ENCODE measurements around the gene VPS11.
A peak's percentile ranks its signal among the peaks of the same experiment; 100 is the strongest.

Gene VPS11

DNA sequence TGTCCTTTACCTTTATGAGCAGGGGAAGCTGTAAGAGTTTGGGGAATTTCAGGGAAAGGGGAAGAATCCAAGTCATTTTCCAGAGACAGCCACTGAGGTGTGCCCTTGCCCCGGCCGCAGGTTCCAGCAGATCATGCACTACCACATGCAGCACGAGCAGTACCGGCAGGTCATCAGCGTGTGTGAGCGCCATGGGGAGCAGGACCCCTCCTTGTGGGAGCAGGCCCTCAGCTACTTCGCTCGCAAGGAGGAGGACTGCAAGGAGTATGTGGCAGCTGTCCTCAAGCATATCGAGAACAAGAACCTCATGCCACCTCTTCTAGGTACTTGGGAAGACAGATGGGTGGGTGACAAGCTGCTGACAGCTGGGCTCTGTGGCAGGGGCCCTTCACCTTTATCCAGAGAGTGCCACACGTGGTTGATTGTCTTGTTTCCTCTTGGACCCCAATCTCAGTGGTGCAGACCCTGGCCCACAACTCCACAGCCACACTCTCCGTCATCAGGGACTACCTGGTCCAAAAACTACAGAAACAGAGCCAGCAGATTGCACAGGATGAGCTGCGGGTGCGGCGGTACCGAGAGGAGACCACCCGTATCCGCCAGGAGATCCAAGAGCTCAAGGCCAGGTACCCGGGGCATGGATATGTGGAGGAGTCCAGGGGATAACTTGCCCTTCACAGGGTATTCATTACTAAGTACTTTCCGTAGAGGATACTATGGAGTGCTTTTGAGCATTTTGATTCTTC, 11.2 kb downstream of the VPS11 start:
- H2AFZ ChIP-seq (ENCODE audit: low read length): no peak overlapping the region
- H2BK120ac ChIP-seq (ENCODE audit: low read depth, low read length): no peak overlapping the region
- no peak for DNase-seq (ENCODE audit: low spot score)
- H3K36me3 ChIP-seq (replicated peaks in 1 of 2; ENCODE audit: control insufficient read depth in 2 of 2, insufficient read depth in 2 of 2, low read length in 2 of 2): peaks cover 35 to 72% of the 10 kb centered on the region in 2 donors
- no peaks in the 10 kb centered on the region for H3K9me3 ChIP-seq (replicated peaks in 1 of 2; ENCODE audit: control insufficient read depth in 2 of 2, insufficient read depth in 1 of 2, low read depth in 1 of 2, low read length in 2 of 2)
- peak overlapping the region; percentile 73 for H3K9ac ChIP-seq (ENCODE audit: low read depth, low read length, poor library complexity)
- H3K4me3 ChIP-seq (ENCODE audit: low read length in 2 of 2): no peak overlapping the region
- no peaks in the 10 kb centered on the region for H3K79me1 ChIP-seq (ENCODE audit: low read depth, low read length)
- no CpG with 5 or more reads among the region's 19 CpGs for WGBS, 2 donors (ENCODE audit: extremely low coverage in 2 of 2, insufficient read length in 2 of 2, insufficient replicate concordance in 1 of 2)
- no peak overlapping the region for H3K4me2 ChIP-seq (ENCODE audit: insufficient read depth, low read length, poor library complexity, severe bottlenecking)
- H3K4ac ChIP-seq (ENCODE audit: low read length): no peak overlapping the region
- no peak overlapping the region for H3K18ac ChIP-seq (ENCODE audit: low read length)
- H2BK5ac ChIP-seq (ENCODE audit: low read length): no peak overlapping the region
- H3K27me3 ChIP-seq (ENCODE audit: control insufficient read depth in 3 of 3, insufficient read depth in 3 of 3, low read depth in 1 of 3, low read length in 3 of 3): no peaks in the 10 kb centered on the region
- no peak overlapping the region for H3K27ac ChIP-seq (replicated peaks; ENCODE audit: low read length)
- no peak overlapping the region for H2BK15ac ChIP-seq (ENCODE audit: low read length)
- H2AK5ac ChIP-seq (ENCODE audit: low read depth, low read length): no peak overlapping the region
- no peak overlapping the region for H2BK12ac ChIP-seq (ENCODE audit: low read length)
- H4K91ac ChIP-seq (ENCODE audit: low read depth, low read length, poor library complexity): no peak overlapping the region
- no peak overlapping the region for H3K23ac ChIP-seq (ENCODE audit: low read depth, low read length, poor library complexity)
- no peak overlapping the region for H4K8ac ChIP-seq (ENCODE audit: low read depth, low read length)
- H3K4me1 ChIP-seq (ENCODE audit: control insufficient read depth in 2 of 2, insufficient read depth in 1 of 2, low read depth in 1 of 2, low read length in 2 of 2): no peaks in the 10 kb centered on the region
- H3K14ac ChIP-seq (ENCODE audit: low read length): no peak overlapping the region

DNA sequence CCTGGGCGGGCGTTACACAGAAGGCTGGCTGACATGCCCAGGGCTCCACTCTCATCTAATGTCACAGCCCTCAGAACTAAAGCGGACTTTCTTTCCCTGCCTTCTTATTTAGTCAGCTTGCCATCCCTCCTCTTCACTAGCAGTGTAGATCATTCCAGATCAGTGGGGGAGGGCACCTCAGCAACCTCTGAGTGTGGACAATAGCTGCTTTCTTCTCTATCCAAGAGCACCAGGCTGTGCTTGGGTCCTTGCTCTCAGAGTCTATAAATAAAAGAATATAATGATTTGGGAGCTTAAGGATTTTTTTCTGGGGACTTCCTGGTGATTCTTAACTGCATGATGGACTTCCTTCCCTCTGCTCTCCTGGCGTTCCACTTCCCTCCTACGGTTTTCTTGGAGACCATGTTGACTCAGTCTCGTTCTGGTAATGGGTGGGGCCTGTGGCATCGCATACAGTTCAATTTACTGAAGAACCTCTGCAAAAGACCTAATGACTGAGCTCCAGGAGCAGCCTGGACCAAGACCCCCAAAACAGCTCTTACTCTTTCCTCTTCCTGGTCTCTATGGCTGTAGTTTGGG, 14.2 kb downstream of the VPS11 start:
- no CpG with 5 or more reads among the region's 7 CpGs for WGBS, 2 donors (ENCODE audit: extremely low coverage in 2 of 2, insufficient read length in 2 of 2, insufficient replicate concordance in 1 of 2)
- H3K4me3 ChIP-seq (ENCODE audit: low read length in 2 of 2): no peak overlapping the region
- no peaks in the 10 kb centered on the region for H3K27me3 ChIP-seq (ENCODE audit: control insufficient read depth in 3 of 3, insufficient read depth in 3 of 3, low read depth in 1 of 3, low read length in 3 of 3)
- no peak overlapping the region for H2BK15ac ChIP-seq (ENCODE audit: low read length)
- H2BK12ac ChIP-seq (ENCODE audit: low read length): no peak overlapping the region
- no peak overlapping the region for H2AK5ac ChIP-seq (ENCODE audit: low read depth, low read length)
- H3K36me3 ChIP-seq (replicated peaks in 1 of 2; ENCODE audit: control insufficient read depth in 2 of 2, insufficient read depth in 2 of 2, low read length in 2 of 2): peaks cover 31 to 56% of the 10 kb centered on the region in 2 donors
- H3K14ac ChIP-seq (ENCODE audit: low read length): no peak overlapping the region
- no peak overlapping the region for H3K9ac ChIP-seq (ENCODE audit: low read depth, low read length, poor library complexity)
- peaks cover 6% of the 10 kb centered on the region in 2 donors for H3K4me1 ChIP-seq (ENCODE audit: control insufficient read depth in 2 of 2, insufficient read depth in 1 of 2, low read depth in 1 of 2, low read length in 2 of 2)
- no peak overlapping the region for H2BK5ac ChIP-seq (ENCODE audit: low read length)
- no peak for DNase-seq (ENCODE audit: low spot score)
- H3K18ac ChIP-seq (ENCODE audit: low read length): no peak overlapping the region
- H2AFZ ChIP-seq (ENCODE audit: low read length): no peak overlapping the region
- no peak overlapping the region for H3K27ac ChIP-seq (replicated peaks; ENCODE audit: low read length)
- peaks cover 7% of the 10 kb centered on the region for H3K79me1 ChIP-seq (ENCODE audit: low read depth, low read length)
- H4K8ac ChIP-seq (ENCODE audit: low read depth, low read length): no peak overlapping the region
- no peak overlapping the region for H4K91ac ChIP-seq (ENCODE audit: low read depth, low read length, poor library complexity)
- H2BK120ac ChIP-seq (ENCODE audit: low read depth, low read length): no peak overlapping the region
- no peak overlapping the region for H3K23ac ChIP-seq (ENCODE audit: low read depth, low read length, poor library complexity)
- H3K4me2 ChIP-seq (ENCODE audit: insufficient read depth, low read length, poor library complexity, severe bottlenecking): no peak overlapping the region
- no peaks in the 10 kb centered on the region for H3K9me3 ChIP-seq (replicated peaks in 1 of 2; ENCODE audit: control insufficient read depth in 2 of 2, insufficient read depth in 1 of 2, low read depth in 1 of 2, low read length in 2 of 2)
- no peak overlapping the region for H3K4ac ChIP-seq (ENCODE audit: low read length)

DNA sequence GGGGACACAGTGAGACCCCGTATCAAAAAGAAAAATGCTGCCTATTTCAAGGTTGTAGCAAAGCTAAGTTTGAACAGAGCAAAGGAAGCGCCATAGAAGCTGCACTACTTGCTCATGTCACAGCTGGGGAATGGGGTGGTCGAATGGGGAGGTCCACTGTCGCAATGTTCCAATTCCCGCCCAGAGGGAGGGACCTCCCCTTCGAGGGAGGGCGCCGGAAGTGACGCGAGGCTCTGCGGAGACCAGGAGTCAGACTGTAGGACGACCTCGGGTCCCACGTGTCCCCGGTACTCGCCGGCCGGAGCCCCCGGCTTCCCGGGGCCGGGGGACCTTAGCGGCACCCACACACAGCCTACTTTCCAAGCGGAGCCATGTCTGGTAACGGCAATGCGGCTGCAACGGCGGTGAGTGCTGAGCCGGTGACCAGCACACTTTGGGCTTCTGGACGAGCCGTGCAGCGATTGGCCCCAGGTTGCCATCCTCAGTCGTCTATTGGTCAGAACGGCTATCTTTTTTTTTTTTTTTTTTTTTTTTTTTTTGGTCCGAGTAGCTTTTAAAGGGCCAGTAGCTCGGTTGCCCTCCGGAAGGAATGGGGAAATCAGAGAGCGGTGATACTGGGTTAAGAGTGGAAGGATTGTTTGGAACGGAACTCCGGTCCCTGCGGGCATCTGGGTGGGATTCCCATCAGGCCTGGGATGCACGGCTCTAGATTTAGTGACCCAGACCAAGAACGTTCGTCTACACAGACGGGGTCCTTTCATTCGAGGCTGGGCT, 17.2 kb downstream of the VPS11 start, which contains the start of gene HMBS:
Gene HMBS (plus strand): TSS at position 219 of the 774 bp plus-strand sequence. CDS start 153 bp downstream, at position 372.
- no peak within 1 kb of the TSS for H3K4ac ChIP-seq (ENCODE audit: low read length)
- no peaks in the 10 kb centered on the region for H3K27me3 ChIP-seq (ENCODE audit: control insufficient read depth in 3 of 3, insufficient read depth in 3 of 3, low read depth in 1 of 3, low read length in 3 of 3)
- peak within 1 kb of the TSS; percentile 10 for H4K8ac ChIP-seq (ENCODE audit: low read depth, low read length)
- peak within 1 kb of the TSS; percentile 74 to 91 for H3K4me3 ChIP-seq (ENCODE audit: low read length in 2 of 2)
- H3K9me3 ChIP-seq (replicated peaks in 1 of 2; ENCODE audit: control insufficient read depth in 2 of 2, insufficient read depth in 1 of 2, low read depth in 1 of 2, low read length in 2 of 2): no peaks in the 10 kb centered on the region
- peak within 1 kb of the TSS; percentile 91 for H3K9ac ChIP-seq (ENCODE audit: low read depth, low read length, poor library complexity)
- no peak within 1 kb of the TSS for H2AK5ac ChIP-seq (ENCODE audit: low read depth, low read length)
- WGBS, 2 donors (ENCODE audit: extremely low coverage in 2 of 2, insufficient read length in 2 of 2, insufficient replicate concordance in 1 of 2): no CpG with 5 or more reads among the region's 45 CpGs
- no peak within 1 kb of the TSS for H2BK15ac ChIP-seq (ENCODE audit: low read length)
- peak within 1 kb of the TSS; percentile 100 for H3K18ac ChIP-seq (ENCODE audit: low read length)
- peak within 1 kb of the TSS; percentile 97 for H2BK5ac ChIP-seq (ENCODE audit: low read length)
- H3K23ac ChIP-seq (ENCODE audit: low read depth, low read length, poor library complexity): peak within 1 kb of the TSS; percentile 23
- H3K36me3 ChIP-seq (replicated peaks in 1 of 2; ENCODE audit: control insufficient read depth in 2 of 2, insufficient read depth in 2 of 2, low read length in 2 of 2): peaks cover 17 to 44% of the 10 kb centered on the region in 2 donors
- peak within 1 kb of the TSS; percentile 83 for H3K27ac ChIP-seq (replicated peaks; ENCODE audit: low read length)
- no peak within 1 kb of the TSS for H4K91ac ChIP-seq (ENCODE audit: low read depth, low read length, poor library complexity)
- peak; percentile 92 for DNase-seq (ENCODE audit: low spot score)
- peaks cover 6% of the 10 kb centered on the region in 2 donors for H3K4me1 ChIP-seq (ENCODE audit: control insufficient read depth in 2 of 2, insufficient read depth in 1 of 2, low read depth in 1 of 2, low read length in 2 of 2)
- H2AFZ ChIP-seq (ENCODE audit: low read length): peak within 1 kb of the TSS; percentile 94
- H3K4me2 ChIP-seq (ENCODE audit: insufficient read depth, low read length, poor library complexity, severe bottlenecking): peak within 1 kb of the TSS; percentile 90
- H3K14ac ChIP-seq (ENCODE audit: low read length): peak within 1 kb of the TSS; percentile 31
- H3K79me1 ChIP-seq (ENCODE audit: low read depth, low read length): peaks cover 7% of the 10 kb centered on the region
- no peak within 1 kb of the TSS for H2BK12ac ChIP-seq (ENCODE audit: low read length)
- no peak within 1 kb of the TSS for H2BK120ac ChIP-seq (ENCODE audit: low read depth, low read length)

DNA sequence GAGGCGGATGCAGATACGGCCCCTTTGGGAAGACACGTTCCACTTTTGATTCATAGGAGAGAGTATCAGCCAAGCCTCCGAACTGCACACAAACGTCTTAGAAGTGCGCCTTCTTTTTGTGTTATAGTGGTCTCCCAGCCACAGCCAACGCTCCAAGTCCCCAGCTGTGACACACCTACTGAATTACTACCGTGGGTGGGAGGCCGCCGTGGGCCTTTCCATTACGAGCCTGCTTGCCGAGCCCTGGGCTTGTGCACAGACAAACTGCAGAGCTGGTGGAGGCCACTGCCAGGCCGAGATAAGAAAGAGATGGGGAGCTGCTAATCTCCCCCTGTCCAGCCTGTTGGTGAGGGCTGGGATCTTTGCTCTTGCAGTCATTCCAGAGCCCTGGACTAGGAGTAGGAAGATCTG, 17.8 kb downstream of the VPS11 start:
- Histone ChIP-seq H3K27me3 (ENCODE audit: control insufficient read depth in 3 of 3, insufficient read depth in 3 of 3, low read depth in 1 of 3, low read length in 3 of 3) (no peaks in the 10 kb centered on the region), H2BK120ac (ENCODE audit: low read depth, low read length) (no peak overlapping the region), H3K4me2 (ENCODE audit: insufficient read depth, low read length, poor library complexity, severe bottlenecking) (peak overlapping the region; percentile 90), H3K36me3 (replicated peaks in 1 of 2; ENCODE audit: control insufficient read depth in 2 of 2, insufficient read depth in 2 of 2, low read length in 2 of 2) (peaks cover 17 to 39% of the 10 kb centered on the region in 2 donors), H3K4ac (ENCODE audit: low read length) (no peak overlapping the region), H2AK5ac (ENCODE audit: low read depth, low read length) (no peak overlapping the region), H4K91ac (ENCODE audit: low read depth, low read length, poor library complexity) (no peak overlapping the region), H3K4me3 (ENCODE audit: low read length in 2 of 2) (peak overlapping the region; percentile 74 to 88), H2BK5ac (ENCODE audit: low read length) (peak overlapping the region; percentile 97), H3K27ac (replicated peaks; ENCODE audit: low read length) (peak overlapping the region; percentile 61), H3K9me3 (replicated peaks in 1 of 2; ENCODE audit: control insufficient read depth in 2 of 2, insufficient read depth in 1 of 2, low read depth in 1 of 2, low read length in 2 of 2) (no peaks in the 10 kb centered on the region), H3K4me1 (ENCODE audit: control insufficient read depth in 2 of 2, insufficient read depth in 1 of 2, low read depth in 1 of 2, low read length in 2 of 2) (peaks cover 6% of the 10 kb centered on the region in 2 donors), H2BK15ac (ENCODE audit: low read length) (no peak overlapping the region), H3K79me1 (ENCODE audit: low read depth, low read length) (peaks cover 7% of the 10 kb centered on the region), H3K14ac (ENCODE audit: low read length) (peak overlapping the region; percentile 31), H2BK12ac (ENCODE audit: low read length) (no peak overlapping the region), H3K23ac (ENCODE audit: low read depth, low read length, poor library complexity) (peak overlapping the region; percentile 23), H4K8ac (ENCODE audit: low read depth, low read length) (no peak overlapping the region), H3K18ac (ENCODE audit: low read length) (peak overlapping the region; percentile 74), H2AFZ (ENCODE audit: low read length) (peak overlapping the region; percentile 94), H3K9ac (ENCODE audit: low read depth, low read length, poor library complexity) (peak overlapping the region; percentile 89)
- DNase-seq (ENCODE audit: low spot score): no peak
- WGBS, 2 donors (ENCODE audit: extremely low coverage in 2 of 2, insufficient read length in 2 of 2, insufficient replicate concordance in 1 of 2): no CpG with 5 or more reads among the region's 13 CpGs
